Measurements from ENCODE around the gene TANC2.

The TANC2 gene

DNA sequence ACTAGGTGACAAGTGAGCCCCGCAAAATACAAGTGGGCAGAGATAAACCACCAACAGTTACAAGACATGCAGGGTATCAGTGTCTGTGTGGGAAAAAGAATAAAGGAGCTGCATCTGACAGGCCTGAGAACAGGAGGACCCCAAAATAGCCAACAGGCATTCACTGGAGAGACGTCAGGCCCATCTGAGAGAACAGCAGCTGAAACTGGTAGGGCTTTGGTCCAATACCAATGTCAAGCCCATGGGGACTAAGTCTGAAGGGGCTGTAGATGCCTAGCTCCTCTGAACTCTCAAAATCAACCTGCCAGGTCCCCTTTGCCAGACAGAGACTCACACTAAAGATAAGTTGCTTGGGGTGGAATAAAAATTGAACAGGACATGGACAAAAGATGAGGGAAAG is 30.5 kb upstream of the TANC2 start:
- no peak for DNase-seq (ENCODE audit: low read depth)
- TF ChIP-seq CTCF (IDR thresholded peaks at IDR 0.05; ENCODE audit: low read length, missing control alignments), result no peak
- no peak overlapping the region for H3K4me3 ChIP-seq (replicated peaks; ENCODE audit: low read depth, low read length)

- no peak overlapping the region for H3K4me3 ChIP-seq (replicated peaks; ENCODE audit: low read depth, low read length)
- no peak for DNase-seq (ENCODE audit: low read depth)
- TF ChIP-seq CTCF (IDR thresholded peaks at IDR 0.05; ENCODE audit: low read length, missing control alignments), result no peak
Measured at GRCh38 chr17:62937606-62938005, 28.4 kb upstream of the TANC2 start.

DNA sequence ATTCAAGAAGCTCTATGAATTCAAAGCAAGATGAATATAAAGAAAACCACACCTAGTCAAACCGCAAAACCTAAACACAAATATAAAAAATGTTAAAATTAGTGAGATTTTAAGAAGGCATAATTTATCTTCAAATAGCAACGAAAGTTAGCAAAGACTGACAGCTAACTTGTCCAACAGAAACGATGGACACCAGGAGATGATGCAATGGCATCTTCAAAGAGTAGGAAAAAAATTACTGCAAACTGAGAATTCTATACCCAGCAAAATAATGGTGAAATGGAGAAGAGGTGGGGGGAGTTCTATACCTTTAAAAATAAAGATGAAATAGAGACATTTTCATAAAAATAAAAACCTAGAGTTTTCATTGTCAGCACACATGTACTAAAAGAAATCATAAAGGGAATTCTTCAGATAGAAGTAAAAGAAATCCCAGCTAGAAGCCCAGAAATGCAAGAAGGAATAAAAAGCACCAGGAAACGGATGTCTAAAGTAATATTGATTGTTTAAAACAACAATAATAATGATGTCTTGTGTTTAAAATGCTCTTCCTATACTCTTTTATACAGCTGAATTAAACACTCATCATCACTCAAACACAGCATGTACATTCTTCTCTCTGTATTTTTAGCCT is 24.6 kb upstream of the TANC2 start:
- TF ChIP-seq CTCF (IDR thresholded peaks at IDR 0.05; ENCODE audit: low read length, missing control alignments), result no peak
- no peak overlapping the region for H3K4me3 ChIP-seq (replicated peaks; ENCODE audit: low read depth, low read length)
- no peak for DNase-seq (ENCODE audit: low read depth)

DNA sequence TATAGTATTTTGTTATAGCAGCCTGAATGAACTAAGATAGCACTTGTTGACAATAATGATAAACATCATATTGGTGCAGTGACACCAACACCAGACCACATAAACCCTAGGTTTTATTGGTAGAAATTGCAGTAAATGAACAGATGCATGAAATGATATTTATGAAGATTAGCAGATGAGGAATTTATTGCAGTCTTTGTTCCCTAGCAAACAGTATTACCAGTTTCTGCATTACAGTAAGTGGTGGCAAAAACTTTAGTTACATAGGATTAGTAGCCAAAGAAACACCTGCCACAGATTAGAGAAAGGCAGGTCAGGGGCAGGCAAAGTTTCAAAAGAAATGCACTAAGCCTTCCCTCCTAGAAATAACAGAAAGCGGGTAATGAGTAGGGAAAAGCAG is 17.7 kb upstream of the TANC2 start:
- DNase-seq (ENCODE audit: low read depth), result no peak
- TF ChIP-seq CTCF (IDR thresholded peaks at IDR 0.05; ENCODE audit: low read length, missing control alignments), result no peak
- H3K4me3 ChIP-seq (replicated peaks; ENCODE audit: low read depth, low read length), result no peak overlapping the region

DNA sequence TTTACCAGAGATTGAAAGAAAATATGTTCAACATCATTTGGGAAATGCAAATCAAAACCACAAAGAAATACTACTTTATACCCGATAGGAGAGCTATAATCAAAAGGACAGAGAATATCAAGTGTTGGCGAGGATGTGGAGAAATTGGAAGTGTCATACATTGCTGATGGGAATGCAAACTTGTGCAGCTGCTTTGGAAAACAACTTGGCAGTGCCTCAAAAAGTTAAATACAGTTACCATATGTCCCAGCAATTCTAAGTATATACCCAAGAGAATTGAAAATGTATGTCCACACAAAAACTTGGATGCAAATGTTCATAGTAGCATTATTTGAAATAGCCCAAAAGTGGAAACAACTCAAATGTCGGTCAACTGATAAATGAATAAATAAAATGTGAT is 17.0 kb upstream of the TANC2 start:
- TF ChIP-seq CTCF (IDR thresholded peaks at IDR 0.05; ENCODE audit: low read length, missing control alignments), result no peak
- no peak for DNase-seq (ENCODE audit: low read depth)
- no peak overlapping the region for H3K4me3 ChIP-seq (replicated peaks; ENCODE audit: low read depth, low read length)

DNA sequence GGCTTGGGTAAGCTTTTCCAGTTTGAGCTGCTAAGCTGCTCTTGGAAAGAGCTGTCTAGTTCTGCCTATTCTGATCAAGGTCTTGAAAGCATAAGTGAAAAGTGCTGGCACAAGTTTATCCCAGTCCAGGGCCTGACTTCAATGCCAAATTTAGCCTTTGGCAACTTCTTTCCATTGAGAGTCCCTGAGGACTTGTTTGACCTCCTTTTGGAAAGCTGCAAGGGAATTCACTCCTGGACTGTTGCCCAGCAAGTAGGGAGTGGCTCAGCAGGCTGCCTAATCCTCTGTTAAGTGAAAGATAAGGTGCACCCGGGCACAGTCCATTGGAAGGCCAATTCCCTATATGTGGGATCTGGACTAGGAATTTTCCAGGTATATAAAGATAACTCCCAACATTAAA is 16.0 kb upstream of the TANC2 start:
- no peak overlapping the region for H3K4me3 ChIP-seq (replicated peaks; ENCODE audit: low read depth, low read length)
- no peak for TF ChIP-seq CTCF (IDR thresholded peaks at IDR 0.05; ENCODE audit: low read length, missing control alignments)
- DNase-seq (ENCODE audit: low read depth), result peak; percentile 93

DNA sequence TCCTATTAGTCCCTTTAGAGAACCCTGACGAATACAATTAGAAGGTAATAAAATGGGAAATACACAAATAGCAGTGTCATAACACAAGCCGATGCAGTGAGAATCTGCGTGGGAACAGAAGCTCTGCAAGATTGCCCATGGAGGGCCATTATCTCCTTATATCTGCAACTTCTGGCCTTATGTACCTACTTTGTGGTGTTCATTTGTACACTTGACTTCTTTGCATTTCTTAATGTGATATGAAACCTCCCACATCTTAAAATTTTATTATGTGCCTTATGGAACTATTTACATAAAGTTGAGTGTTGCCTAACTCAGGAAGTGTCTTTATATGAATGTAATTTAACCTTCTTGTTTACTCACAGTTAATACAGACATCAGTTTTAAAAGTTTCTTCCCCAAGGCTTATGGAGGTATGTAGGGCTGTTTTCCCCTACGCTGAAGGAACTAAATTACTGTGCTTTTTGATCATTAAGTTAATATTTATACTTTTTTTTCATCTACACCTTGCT is 10.1 kb upstream of the TANC2 start:
- TF ChIP-seq CTCF (IDR thresholded peaks at IDR 0.05; ENCODE audit: low read length, missing control alignments), result no peak
- no peak for DNase-seq (ENCODE audit: low read depth)
- H3K4me3 ChIP-seq (replicated peaks; ENCODE audit: low read depth, low read length), result no peak overlapping the region
